Measurements from ENCODE around the gene CDH13.

- TF ChIP-seq, protein P1, sequence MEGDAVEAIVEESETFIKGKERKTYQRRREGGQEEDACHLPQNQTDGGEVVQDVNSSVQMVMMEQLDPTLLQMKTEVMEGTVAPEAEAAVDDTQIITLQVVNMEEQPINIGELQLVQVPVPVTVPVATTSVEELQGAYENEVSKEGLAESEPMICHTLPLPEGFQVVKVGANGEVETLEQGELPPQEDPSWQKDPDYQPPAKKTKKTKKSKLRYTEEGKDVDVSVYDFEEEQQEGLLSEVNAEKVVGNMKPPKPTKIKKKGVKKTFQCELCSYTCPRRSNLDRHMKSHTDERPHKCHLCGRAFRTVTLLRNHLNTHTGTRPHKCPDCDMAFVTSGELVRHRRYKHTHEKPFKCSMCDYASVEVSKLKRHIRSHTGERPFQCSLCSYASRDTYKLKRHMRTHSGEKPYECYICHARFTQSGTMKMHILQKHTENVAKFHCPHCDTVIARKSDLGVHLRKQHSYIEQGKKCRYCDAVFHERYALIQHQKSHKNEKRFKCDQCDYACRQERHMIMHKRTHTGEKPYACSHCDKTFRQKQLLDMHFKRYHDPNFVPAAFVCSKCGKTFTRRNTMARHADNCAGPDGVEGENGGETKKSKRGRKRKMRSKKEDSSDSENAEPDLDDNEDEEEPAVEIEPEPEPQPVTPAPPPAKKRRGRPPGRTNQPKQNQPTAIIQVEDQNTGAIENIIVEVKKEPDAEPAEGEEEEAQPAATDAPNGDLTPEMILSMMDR (IDR thresholded peaks at IDR 0.05; ENCODE audit: poor library complexity, severe bottlenecking) = no peak
- TF ChIP-seq RAD21 (conservative IDR thresholded peaks at IDR 0.05) (no peak), EP300 (conservative IDR thresholded peaks at IDR 0.05; ENCODE audit: poor library complexity, severe bottlenecking) (no peak), POLR2AphosphoS5 (IDR thresholded peaks at IDR 0.05) (no peak), EZH2 (IDR thresholded peaks at IDR 0.05; ENCODE audit: borderline replicate concordance, insufficient read depth, low read length, poor library complexity, severe bottlenecking) (no peak)
Observed at GRCh38 chr16:82788225-82788624, 161.5 kb downstream of the CDH13 start.

All from neural cell (in vitro differentiated cells).